Upper lobe of left lung (tissue), 4 donors: Measurements from ENCODE around the gene TTC34.

Experiments
- POLR2A ChIP-seq, 4 donors: fragments of 450-650 bp; IDR thresholded peaks; one replicate each; pipeline ENCODE4 v1.5.1; 2016 to 2017; ENCODE audit warnings: antibody characterized with exemption in 4 of 4, mild to moderate bottlenecking in 2 of 4
- TF ChIP-seq, protein P1 (sequence below), 6 experiments: fragments of 450-650 bp in 4 of 6; fragments of 200-600 bp in 2 of 6; sonication (generic) in 2 of 6; IDR thresholded peaks; one replicate each; pipeline ENCODE4 v1.5.1; 2016 to 2019; ENCODE audit warnings: antibody characterized with exemption in 6 of 6

DNA sequence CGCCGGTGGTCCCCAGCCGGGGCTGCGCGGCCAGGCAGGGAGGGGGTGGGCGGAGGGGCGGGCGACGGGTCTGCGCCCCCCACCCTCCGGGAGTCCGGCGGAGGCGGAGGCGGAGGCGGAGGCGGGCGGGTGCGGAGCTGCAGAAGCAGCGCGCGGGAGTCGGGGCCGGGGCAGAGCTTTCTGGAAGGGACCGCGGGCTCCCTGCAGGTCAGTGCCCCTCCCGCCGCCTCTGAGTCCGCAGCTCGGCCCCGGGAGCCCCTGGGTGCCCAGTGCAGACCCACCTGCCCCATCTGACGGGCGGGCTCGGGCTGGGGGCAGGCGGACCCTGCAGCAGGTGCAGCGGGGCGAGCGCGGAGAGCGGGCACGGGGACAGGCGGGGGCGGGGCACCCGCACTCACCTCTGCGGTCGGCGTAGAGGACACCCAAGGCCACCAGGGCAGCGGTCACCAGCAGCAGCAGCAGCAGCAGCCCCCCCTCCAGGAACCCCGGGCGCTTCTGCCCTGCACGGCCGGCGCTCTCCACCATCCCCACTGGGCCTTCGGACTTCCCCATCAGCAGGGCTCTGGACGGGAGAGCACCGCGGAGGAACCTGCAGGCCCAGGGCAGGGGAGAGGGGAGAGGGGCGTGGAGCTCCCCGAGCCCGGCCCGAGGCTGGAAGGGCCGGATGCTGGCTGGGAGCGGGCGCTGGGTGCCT lies 172.4 kb downstream of the TTC34 start:
- no peak for TF ChIP-seq POLR2A (IDR thresholded peaks at IDR 0.05)
- TF ChIP-seq, protein P1, sequence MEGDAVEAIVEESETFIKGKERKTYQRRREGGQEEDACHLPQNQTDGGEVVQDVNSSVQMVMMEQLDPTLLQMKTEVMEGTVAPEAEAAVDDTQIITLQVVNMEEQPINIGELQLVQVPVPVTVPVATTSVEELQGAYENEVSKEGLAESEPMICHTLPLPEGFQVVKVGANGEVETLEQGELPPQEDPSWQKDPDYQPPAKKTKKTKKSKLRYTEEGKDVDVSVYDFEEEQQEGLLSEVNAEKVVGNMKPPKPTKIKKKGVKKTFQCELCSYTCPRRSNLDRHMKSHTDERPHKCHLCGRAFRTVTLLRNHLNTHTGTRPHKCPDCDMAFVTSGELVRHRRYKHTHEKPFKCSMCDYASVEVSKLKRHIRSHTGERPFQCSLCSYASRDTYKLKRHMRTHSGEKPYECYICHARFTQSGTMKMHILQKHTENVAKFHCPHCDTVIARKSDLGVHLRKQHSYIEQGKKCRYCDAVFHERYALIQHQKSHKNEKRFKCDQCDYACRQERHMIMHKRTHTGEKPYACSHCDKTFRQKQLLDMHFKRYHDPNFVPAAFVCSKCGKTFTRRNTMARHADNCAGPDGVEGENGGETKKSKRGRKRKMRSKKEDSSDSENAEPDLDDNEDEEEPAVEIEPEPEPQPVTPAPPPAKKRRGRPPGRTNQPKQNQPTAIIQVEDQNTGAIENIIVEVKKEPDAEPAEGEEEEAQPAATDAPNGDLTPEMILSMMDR (IDR thresholded peaks at IDR 0.05) = no peak
